PC-9 (cell line): ENCODE data around the gene UBTD1. TPM values are rescaled to one million over a fixed set of nuclear protein-coding genes. Genes with fewer than 3 reads are reported as not detected.

Source experiments
- BruUV-seq: library from RNA; stranded (reverse); fragments of 400-500 nt; replicated peaks from 2 replicates; lab custom pipeline; 2021; lab: Mats Ljungman, UMichigan
- CTCF ChIA-PET: fragments of 300-600 bp; sonication (Branson Sonifier 250); formaldehyde crosslinking; loops from one replicate; lab custom pipeline; 2022; ENCODE audit warnings: antibody characterized with exemption; lab: Charles Lee
- POLR2A ChIA-PET: fragments of 300-600 bp; sonication (Branson Sonifier 250); formaldehyde crosslinking; loops from one replicate; lab custom pipeline; 2022; ENCODE audit warnings: antibody characterized with exemption; ENCODE audit not compliant: unreplicated experiment; lab: Charles Lee
- DNase-seq, 2 experiments: peaks; one replicate each; pipeline versions ENCODE4 v3.0.0 to v3.0.0-alpha.2; 2015 to 2022; ENCODE audit warnings: mixed read lengths in 1 of 2
- H2AFZ ChIP-seq: fragments of 200-600 bp; sonication (generic); 2 replicates; pipeline ENCODE4 v1.8.1; 2017; ENCODE audit warnings: antibody characterized with exemption
- H3F3A ChIP-seq: fragments of 200-600 bp; sonication (generic); 2 replicates; pipeline ENCODE4 v1.8.1; 2017; ENCODE audit warnings: antibody characterized with exemption, mild to moderate bottlenecking, low read depth; ENCODE audit not compliant: insufficient read depth
- H3K27ac ChIP-seq: fragments of 200-600 bp; sonication (generic); 2 replicates; pipeline ENCODE4 v1.6.1; 2016; ENCODE audit warnings: mixed run types
- H3K27me3 ChIP-seq: fragments of 200-600 bp; sonication (generic); 2 replicates; pipeline ENCODE4 v1.6.1; 2016; ENCODE audit warnings: low read depth, mixed run types; ENCODE audit not compliant: insufficient read depth
- H3K36me3 ChIP-seq: fragments of 200-600 bp; sonication (generic); 2 replicates; pipeline ENCODE4 v1.6.1; 2016; ENCODE audit warnings: low read depth, mixed run types
- H3K4me1 ChIP-seq: fragments of 200-600 bp; sonication (generic); replicated peaks from 2 replicates; pipeline ENCODE4 v1.6.1; 2016; ENCODE audit warnings: mixed run types; ENCODE audit not compliant: insufficient read depth
- H3K4me2 ChIP-seq: fragments of 200-600 bp; sonication (generic); 2 replicates; pipeline ENCODE4 v1.6.1; 2017; ENCODE audit warnings: mixed run types
- H3K4me3 ChIP-seq: fragments of 200-600 bp; sonication (generic); 2 replicates; pipeline ENCODE4 v1.6.1; 2016; ENCODE audit warnings: mixed run types
- H3K79me2 ChIP-seq: fragments of 200-600 bp; sonication (generic); 2 replicates; pipeline ENCODE4 v1.6.1; 2017; ENCODE audit warnings: low read depth, mixed run types
- H3K9me2 ChIP-seq: fragments of 200-600 bp; sonication (generic); 2 replicates; pipeline ENCODE4 v1.8.1; 2017; ENCODE audit warnings: mild to moderate bottlenecking; ENCODE audit not compliant: insufficient read depth
- H3K9me3 ChIP-seq: fragments of 200-600 bp; sonication (generic); 2 replicates; pipeline ENCODE4 v1.8.1; 2016; ENCODE audit warnings: low read depth; ENCODE audit not compliant: insufficient read depth
- H4K20me1 ChIP-seq: fragments of 200-600 bp; sonication (generic); 2 replicates; pipeline ENCODE4 v1.8.1; 2017; ENCODE audit not compliant: insufficient read depth
- EZH2 ChIP-seq: fragments of 200-600 bp; sonication (generic); IDR thresholded peaks from 2 replicates; pipeline ENCODE4 v1.8.0; 2017; ENCODE audit warnings: antibody characterized with exemption, low read depth
- intact Hi-C: fragments of 100-400 bp; cut with micrococcal nuclease; formaldehyde crosslinking; loops from one replicate; pipeline ENCODE4 v1.10.0; 2022; ENCODE audit not compliant: unreplicated experiment
- total RNA-seq: library from RNA; stranded (reverse); gene quantifications from 2 replicates; pipeline ENCODE4 v1.2.3, GENCODE V29; 2021
- TF ChIP-seq, protein P1 (sequence below): fragments of 200-600 bp; sonication (generic); conservative IDR thresholded peaks from 2 replicates; pipeline ENCODE4 v1.6.1; 2017; ENCODE audit warnings: mixed run types, antibody characterized with exemption, mild to moderate bottlenecking, moderate library complexity

The UBTD1 gene
- total RNA-seq, 1 experiment from 2014 or later = 17.1 TPM

DNA sequence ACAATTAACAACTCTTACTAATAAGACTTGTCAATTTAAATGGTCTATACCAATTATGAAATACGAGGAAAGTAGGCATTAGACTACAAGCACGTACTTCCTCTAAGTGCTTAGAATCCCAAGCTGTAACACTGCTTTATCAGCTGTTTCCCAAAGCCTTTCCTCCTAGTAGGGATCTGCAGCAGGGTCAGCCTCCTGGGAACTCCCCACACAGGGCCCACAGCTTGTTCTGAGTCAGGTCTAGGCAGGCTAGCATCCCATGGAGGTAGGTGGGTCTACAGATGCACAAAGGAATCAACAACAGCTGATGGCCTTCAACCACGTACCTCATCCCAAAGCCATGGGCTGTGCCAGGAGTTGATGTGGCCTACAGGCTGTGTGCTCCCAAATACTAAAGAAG is 15.2 kb upstream of the UBTD1 start:
- Histone ChIP-seq H4K20me1 (0 out of 2 replicates have a peak, but pooled peaks cover 6% of the 10 kb centered on the region), H3K4me2 (no peak overlapping the region), H3K79me2 (peaks cover 3% of the 10 kb centered on the region; the same call in 1 of the 2 replicates), H3K9me2 (no peaks in the 10 kb centered on the region), H3K9me3 (no peaks in the 10 kb centered on the region), H3K27ac (no peak overlapping the region), H3F3A (no peaks in the 10 kb centered on the region; the same call in 1 of the 2 replicates), H3K4me3 (no peak overlapping the region), H3K4me1 (0 out of 2 replicates have a peak, but pooled peaks cover 3% of the 10 kb centered on the region), H3K36me3 (no peaks in the 10 kb centered on the region), H2AFZ (no peak overlapping the region), H3K27me3 (no peaks in the 10 kb centered on the region)
- intact Hi-C loops = no loop called here
- no peak for DNase-seq
- no TSS peak for BruUV-seq
- no peak for TF ChIP-seq EZH2
- TF ChIP-seq, protein P1, sequence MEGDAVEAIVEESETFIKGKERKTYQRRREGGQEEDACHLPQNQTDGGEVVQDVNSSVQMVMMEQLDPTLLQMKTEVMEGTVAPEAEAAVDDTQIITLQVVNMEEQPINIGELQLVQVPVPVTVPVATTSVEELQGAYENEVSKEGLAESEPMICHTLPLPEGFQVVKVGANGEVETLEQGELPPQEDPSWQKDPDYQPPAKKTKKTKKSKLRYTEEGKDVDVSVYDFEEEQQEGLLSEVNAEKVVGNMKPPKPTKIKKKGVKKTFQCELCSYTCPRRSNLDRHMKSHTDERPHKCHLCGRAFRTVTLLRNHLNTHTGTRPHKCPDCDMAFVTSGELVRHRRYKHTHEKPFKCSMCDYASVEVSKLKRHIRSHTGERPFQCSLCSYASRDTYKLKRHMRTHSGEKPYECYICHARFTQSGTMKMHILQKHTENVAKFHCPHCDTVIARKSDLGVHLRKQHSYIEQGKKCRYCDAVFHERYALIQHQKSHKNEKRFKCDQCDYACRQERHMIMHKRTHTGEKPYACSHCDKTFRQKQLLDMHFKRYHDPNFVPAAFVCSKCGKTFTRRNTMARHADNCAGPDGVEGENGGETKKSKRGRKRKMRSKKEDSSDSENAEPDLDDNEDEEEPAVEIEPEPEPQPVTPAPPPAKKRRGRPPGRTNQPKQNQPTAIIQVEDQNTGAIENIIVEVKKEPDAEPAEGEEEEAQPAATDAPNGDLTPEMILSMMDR = no peak
- POLR2A ChIA-PET = no interaction called here
- CTCF ChIA-PET = no interaction called here

DNA sequence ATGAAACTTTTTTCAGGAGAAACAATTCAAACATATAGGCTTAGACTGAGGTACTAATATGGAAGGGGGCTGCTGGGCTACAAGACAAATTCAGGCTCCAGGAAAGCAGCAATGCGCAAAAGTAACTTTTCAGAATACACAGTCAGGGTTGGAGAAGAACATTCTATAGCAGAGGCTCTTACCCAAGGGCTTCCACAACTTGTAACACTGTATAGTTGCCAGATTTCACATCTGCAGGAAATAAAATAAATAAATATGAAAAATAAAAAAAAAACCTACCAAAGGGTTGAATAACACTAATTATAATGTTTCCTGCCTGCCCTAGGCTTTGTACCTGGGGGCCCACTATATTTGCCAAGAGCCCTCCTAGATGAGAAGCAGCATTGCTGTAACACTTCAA is 14.8 kb upstream of the UBTD1 start:
- ChIA-PET POLR2A (no interaction called here), CTCF (no interaction called here)
- Histone ChIP-seq H3K4me2 (no peak overlapping the region), H2AFZ (no peak overlapping the region), H4K20me1 (0 out of 2 replicates have a peak, but pooled peaks cover 6% of the 10 kb centered on the region), H3K4me3 (no peak overlapping the region), H3K27ac (no peak overlapping the region), H3K4me1 (0 out of 2 replicates have a peak, but pooled peaks cover 3% of the 10 kb centered on the region), H3K9me3 (no peaks in the 10 kb centered on the region), H3F3A (no peaks in the 10 kb centered on the region; the same call in 1 of the 2 replicates), H3K36me3 (no peaks in the 10 kb centered on the region), H3K9me2 (no peaks in the 10 kb centered on the region), H3K27me3 (no peaks in the 10 kb centered on the region), H3K79me2 (peaks cover 4% of the 10 kb centered on the region; the same call in 1 of the 2 replicates)
- intact Hi-C loops = no loop called here
- no TSS peak for BruUV-seq
- no peak for TF ChIP-seq EZH2
- TF ChIP-seq, protein P1 = no peak
- DNase-seq = no peak

DNA sequence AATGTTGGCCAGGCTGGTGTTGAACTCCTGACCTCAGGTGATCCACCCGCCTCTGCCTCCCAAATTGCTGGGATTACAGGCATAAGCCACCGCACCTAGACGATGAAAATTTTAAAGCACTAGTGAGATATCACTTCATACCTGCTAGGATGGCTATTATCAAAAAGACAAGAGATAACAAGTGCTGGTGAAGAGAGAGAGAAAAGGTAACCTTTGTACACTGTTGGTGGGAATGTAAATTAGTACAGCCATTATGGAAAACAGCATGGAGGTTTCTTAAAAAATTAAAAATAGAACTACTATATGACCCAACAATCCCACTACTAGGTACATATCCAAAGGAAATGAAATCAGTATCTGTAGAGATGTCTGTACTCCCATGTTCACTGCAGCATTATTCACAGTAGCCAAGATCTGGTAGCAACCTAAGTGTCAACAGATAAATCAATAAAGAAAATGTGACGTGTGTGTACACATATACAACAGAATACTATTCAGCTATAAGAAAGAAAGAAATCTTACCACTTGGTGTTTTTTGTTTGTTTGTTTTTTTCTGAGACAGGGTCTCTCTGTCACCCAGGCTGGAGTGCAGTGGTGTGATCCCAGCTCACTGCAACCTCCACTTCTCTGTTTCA is 13.0 kb upstream of the UBTD1 start:
- Histone ChIP-seq H3K36me3 (no peaks in the 10 kb centered on the region), H3K27ac (no peak overlapping the region), H4K20me1 (peaks cover 6% of the 10 kb centered on the region; the same call in 1 of the 2 replicates), H3K27me3 (no peaks in the 10 kb centered on the region), H3F3A (no peaks in the 10 kb centered on the region; the same call in 1 of the 2 replicates), H3K79me2 (peaks cover 15% of the 10 kb centered on the region), H3K9me2 (no peaks in the 10 kb centered on the region), H3K4me3 (no peak overlapping the region), H3K9me3 (no peaks in the 10 kb centered on the region), H2AFZ (no peak overlapping the region), H3K4me2 (no peak overlapping the region), H3K4me1 (0 out of 2 replicates have a peak, but pooled peaks cover 3% of the 10 kb centered on the region)
- DNase-seq = no peak
- no TSS peak for BruUV-seq
- POLR2A ChIA-PET = no interaction called here
- TF ChIP-seq, protein P1 = no peak
- no peak for TF ChIP-seq EZH2
- CTCF ChIA-PET = no interaction called here
- intact Hi-C loops = no loop called here
